NCI-H1105 (cell line): ENCODE results near the gene HDHD3.
"Not testable (repeated sequence)": the region's sequence is repeated elsewhere in the genome, so short reads cannot be mapped to it uniquely, and the experiment has no call there.

Source experiments
- DNase-seq: peaks from one replicate; lab custom pipeline; 2025; lab: John Stamatoyannopoulos, UW

HDHD3 gene

GRCh38 chr9:113376634-113377567 is at the start of gene HDHD3:
Gene HDHD3 (minus strand): TSS chr9:113376986. CDS start chr9:113374354, 2,632 bp downstream.
- DNase-seq: peak; percentile 39

GRCh38 chr9:113425072-113425471 is 48.3 kb upstream of the HDHD3 start:
- DNase-seq: no peak

GRCh38 chr9:113421726-113422125 is 44.9 kb upstream of the HDHD3 start:
- DNase-seq: no peak

- DNase-seq: no peak
These were observed 40.6 kb upstream of the HDHD3 start for GRCh38 chr9:113417370-113417769.

- no peak for DNase-seq
These were observed 39.4 kb upstream of the HDHD3 start for GRCh38 chr9:113416149-113416721.

- DNase-seq: peak; percentile 92
These were observed 33.5 kb upstream of the HDHD3 start, which contains the start of the genes C9orf43 and POLE3 for GRCh38 chr9:113410207-113410864. Gene C9orf43 (plus strand): TSS chr9:113410747. CDS start chr9:113413494, 2,747 bp downstream. Gene POLE3 (minus strand): TSS chr9:113410675. CDS start chr9:113410293, 382 bp downstream.

- DNase-seq: no peak
These were observed 33.1 kb upstream of the HDHD3 start for GRCh38 chr9:113409883-113410206.

- DNase-seq: no peak
These were observed 32.7 kb upstream of the HDHD3 start for GRCh38 chr9:113409481-113409880.

GRCh38 chr9:113406873-113407511 is 30.2 kb upstream of the HDHD3 start:
- peak; percentile 38 for DNase-seq

- DNase-seq: not testable (repeated sequence)
These were observed 29.6 kb upstream of the HDHD3 start for GRCh38 chr9:113406353-113406752.

GRCh38 chr9:113403646-113404045 is 26.9 kb upstream of the HDHD3 start:
- no peak for DNase-seq

GRCh38 chr9:113401027-113401792 is 24.4 kb upstream of the HDHD3 start, which contains the start of gene ALAD:
Gene ALAD (minus strand): TSS chr9:113401284. CDS start chr9:113393559, 7,725 bp downstream.
- peak; percentile 97 for DNase-seq

- no peak for DNase-seq
These were observed 22.9 kb upstream of the HDHD3 start for GRCh38 chr9:113399646-113400200.

GRCh38 chr9:113398796-113399195 is 22.0 kb upstream of the HDHD3 start:
- no peak for DNase-seq

- no peak for DNase-seq
These were observed 20.4 kb upstream of the HDHD3 start for GRCh38 chr9:113397203-113397631.

GRCh38 chr9:113395000-113395861 is 18.4 kb upstream of the HDHD3 start:
- DNase-seq: no peak

- no peak for DNase-seq
These were observed 16.5 kb upstream of the HDHD3 start for GRCh38 chr9:113393281-113393680.

GRCh38 chr9:113391917-113392316 is 15.1 kb upstream of the HDHD3 start:
- no peak for DNase-seq

GRCh38 chr9:113390192-113390960 is 13.6 kb upstream of the HDHD3 start:
- no peak for DNase-seq
